Astrocyte of the spinal cord (primary cell): ENCODE measurements around the gene SRCAP.

Source experiments
- DNase-seq: peaks from one replicate; pipeline ENCODE4 v3.0.0; 2011; ENCODE audit warnings: low read depth, low spot score
- H3K4me3 ChIP-seq: 2 replicates; pipeline ENCODE4 v1.5.1; 2011; ENCODE audit warnings: low read depth, mild to moderate bottlenecking, low read length, moderate library complexity
- CTCF ChIP-seq: IDR thresholded peaks from 2 replicates; pipeline ENCODE4 v1.5.1; 2012; ENCODE audit warnings: low read depth, mild to moderate bottlenecking, low read length, inconsistent platforms
- in situ Hi-C: cut with HindIII; loops from 2 replicates; pipeline ENCODE4 v1.10.0; 2017; ENCODE audit warnings: low sequenced_read_pairs

The SRCAP gene

GRCh38 chr16:30766206-30766932, 67.4 kb downstream of the SRCAP start:
- in situ Hi-C loops: no loop called here
- no peak overlapping the region for H3K4me3 ChIP-seq
- no peak for DNase-seq
- TF ChIP-seq CTCF: no peak

GRCh38 chr16:30766933-30767284, 67.9 kb downstream of the SRCAP start:
- H3K4me3 ChIP-seq: no peak overlapping the region
- TF ChIP-seq CTCF: no peak
- in situ Hi-C loops: no loop called here
- DNase-seq: no peak

- TF ChIP-seq CTCF: no peak
- H3K4me3 ChIP-seq: no peak overlapping the region
- in situ Hi-C loops: no loop called here
- no peak for DNase-seq
Observed at GRCh38 chr16:30767767-30768465, 68.9 kb downstream of the SRCAP start.

- in situ Hi-C loops: no loop called here
- no peak for DNase-seq
- H3K4me3 ChIP-seq: no peak overlapping the region
- TF ChIP-seq CTCF: no peak
Observed at GRCh38 chr16:30768583-30769181, 69.7 kb downstream of the SRCAP start.

GRCh38 chr16:30769379-30770089, 70.6 kb downstream of the SRCAP start:
- TF ChIP-seq CTCF: no peak
- in situ Hi-C loops: no loop called here
- no peak overlapping the region for H3K4me3 ChIP-seq
- DNase-seq: no peak

GRCh38 chr16:30771726-30772125, 72.8 kb downstream of the SRCAP start:
- no peak for DNase-seq
- H3K4me3 ChIP-seq: no peak overlapping the region
- in situ Hi-C loops: no loop called here
- no peak for TF ChIP-seq CTCF
